GM19467 (cell line): ENCODE data around the gene BCCIP.

Experiments
- ATAC-seq: cut with Tn5 transposase; IDR thresholded peaks from one replicate; pipeline ENCODE4 v1.9.1; 2021; ENCODE audit warnings: mild to moderate bottlenecking, moderate library complexity; ENCODE audit not compliant: unreplicated experiment

The BCCIP gene

DNA sequence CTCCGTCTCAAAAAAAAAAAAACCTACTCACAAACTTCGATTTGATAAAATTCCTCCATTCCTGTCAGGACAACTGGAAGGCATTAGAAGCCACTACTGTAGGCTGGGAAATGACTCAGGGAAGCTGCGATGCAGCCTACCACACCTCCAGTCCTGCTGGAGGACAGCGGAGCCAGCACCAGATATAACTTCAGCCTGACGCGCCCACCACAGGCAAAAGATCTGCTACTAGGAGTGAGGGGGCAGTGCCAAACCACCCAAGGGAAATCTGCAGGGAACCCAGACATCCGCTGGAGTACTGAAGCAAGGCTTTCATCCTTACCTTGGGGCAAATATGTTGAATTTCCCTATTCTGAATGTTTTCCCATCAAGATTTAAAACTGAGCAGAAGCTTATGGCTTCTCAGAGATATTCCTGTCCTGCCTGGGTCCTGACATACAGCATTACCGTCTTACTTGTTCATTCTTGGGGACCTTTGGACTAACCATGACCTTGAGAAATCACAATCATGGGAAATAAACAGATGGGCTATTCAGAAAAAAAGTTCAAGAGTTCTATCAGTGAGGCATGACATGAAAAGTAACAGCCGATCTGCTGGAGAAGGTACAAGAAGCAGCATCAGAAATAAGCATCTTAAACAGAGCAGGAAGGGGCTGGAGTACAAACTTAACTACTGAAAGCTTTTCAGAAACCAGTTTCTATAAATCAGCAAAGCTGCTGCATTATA is 20.4 kb downstream of the BCCIP start:
- ATAC-seq = no peak

DNA sequence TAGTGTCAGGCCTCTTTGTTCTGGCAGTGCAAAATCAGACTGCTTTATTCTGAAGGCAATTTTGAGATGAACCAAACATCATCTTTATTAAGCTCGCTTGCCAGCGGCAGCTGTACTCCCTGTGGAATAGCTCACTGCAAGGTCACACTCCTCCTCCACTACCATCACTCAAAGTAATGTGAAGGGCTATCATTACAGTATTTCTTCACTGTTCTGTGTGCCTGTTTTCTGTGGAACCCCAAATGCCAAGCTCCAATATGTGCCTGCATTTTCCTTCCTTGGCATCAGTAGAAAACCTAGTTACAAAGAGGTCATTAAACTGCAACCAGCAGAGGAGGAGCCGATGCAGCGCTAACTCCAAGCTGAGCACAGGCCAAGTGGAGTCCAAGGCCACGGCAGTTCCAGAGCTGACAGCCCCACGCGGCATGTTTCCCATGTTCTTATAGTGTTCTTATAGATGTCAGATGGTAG is 21.4 kb downstream of the BCCIP start:
- ATAC-seq = no peak

DNA sequence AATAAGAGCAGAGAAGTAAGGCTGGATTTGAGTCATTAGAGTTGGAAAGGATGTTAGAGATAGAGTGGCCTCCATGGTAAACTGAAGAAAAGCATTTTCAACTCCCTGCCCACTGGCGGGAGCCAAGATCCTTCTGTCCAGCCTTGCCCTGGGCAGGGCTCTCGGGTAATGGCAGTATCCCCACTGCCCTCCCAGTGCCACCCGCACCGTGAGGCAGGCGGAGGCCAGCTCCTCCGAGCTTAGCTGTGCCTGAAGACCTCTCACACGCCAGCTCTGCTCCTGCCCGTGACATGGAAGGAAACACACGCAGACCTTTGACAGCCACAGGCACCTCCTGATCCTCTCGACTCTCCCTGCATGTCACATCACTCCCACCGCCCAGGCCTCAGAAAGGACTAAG is 22.3 kb downstream of the BCCIP start:
- no peak for ATAC-seq

DNA sequence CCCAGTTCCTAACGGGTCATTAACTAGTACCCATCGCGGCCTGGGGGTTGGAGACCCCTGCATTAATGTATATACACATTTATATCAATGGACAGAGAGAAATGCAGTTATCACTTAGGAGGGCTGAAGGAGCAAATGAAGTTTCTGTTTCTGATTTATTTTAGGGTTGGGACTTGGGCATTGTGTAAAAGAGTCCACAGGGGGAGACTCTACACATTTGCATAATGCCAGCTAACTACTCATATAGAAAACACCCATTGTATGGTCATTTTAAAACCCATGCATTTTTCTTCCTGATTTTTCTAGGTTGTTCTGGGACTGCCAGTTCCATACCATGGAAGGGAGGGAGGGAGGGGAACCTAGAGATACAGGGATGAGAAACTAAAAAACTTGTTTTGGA is 23.5 kb downstream of the BCCIP start:
- ATAC-seq = no peak

DNA sequence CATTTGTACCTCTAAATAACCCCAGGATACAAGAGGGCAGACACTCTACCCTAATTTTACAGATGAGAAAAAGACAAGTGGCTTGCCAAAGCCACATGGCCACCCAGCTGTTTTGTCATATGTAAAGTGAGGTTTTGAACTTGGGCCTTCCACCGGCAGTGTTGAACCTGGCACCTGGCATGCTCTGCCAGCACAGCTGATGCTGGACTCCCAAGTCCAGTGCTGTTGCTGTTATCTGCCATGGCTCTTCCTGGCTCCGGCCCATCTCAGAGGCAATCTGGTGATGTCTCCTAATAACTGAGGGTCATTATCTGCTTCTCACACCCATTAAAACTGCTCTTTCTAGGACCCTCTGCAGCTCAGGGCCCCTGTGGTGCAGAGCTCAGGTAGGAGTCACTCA is 25.0 kb downstream of the BCCIP start:
- ATAC-seq = no peak

DNA sequence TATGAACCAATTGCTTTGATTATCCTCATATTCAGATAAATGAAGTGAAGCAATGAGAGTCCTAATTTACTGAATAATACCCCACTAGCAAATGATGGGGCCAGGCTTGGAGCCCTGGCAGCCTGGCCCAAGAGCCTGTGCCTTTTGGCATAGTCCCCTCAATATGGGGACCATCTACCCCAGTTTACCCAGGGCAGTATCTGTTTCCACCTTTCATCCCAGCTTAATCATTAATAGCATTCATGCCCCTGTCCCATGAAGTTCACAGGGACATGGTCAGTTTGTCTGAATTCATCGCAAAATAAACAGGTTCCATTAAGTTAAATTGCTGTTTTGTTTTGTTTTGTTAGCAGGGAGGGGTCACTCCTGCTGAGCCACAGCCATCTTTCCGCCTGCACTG is 25.5 kb downstream of the BCCIP start:
- ATAC-seq = no peak

DNA sequence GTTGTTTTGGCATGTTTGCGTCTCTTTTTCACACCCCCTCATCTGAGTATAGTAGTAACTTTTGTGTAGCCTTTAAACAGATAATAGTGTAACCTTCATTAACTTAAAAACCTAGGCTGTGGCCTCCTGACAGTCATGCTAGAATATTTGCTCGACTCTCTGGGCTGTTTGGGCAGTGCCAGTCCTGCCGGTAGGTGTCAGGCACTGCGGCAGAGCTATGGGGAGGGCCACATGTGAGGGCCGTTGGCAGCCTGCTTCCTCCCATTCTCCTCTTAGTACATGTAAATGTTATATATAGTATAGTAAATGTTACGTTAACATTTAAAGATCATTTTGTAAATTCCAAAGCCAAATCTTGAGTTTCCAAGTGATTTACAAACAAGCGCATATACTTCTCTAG is 26.1 kb downstream of the BCCIP start:
- ATAC-seq = no peak

DNA sequence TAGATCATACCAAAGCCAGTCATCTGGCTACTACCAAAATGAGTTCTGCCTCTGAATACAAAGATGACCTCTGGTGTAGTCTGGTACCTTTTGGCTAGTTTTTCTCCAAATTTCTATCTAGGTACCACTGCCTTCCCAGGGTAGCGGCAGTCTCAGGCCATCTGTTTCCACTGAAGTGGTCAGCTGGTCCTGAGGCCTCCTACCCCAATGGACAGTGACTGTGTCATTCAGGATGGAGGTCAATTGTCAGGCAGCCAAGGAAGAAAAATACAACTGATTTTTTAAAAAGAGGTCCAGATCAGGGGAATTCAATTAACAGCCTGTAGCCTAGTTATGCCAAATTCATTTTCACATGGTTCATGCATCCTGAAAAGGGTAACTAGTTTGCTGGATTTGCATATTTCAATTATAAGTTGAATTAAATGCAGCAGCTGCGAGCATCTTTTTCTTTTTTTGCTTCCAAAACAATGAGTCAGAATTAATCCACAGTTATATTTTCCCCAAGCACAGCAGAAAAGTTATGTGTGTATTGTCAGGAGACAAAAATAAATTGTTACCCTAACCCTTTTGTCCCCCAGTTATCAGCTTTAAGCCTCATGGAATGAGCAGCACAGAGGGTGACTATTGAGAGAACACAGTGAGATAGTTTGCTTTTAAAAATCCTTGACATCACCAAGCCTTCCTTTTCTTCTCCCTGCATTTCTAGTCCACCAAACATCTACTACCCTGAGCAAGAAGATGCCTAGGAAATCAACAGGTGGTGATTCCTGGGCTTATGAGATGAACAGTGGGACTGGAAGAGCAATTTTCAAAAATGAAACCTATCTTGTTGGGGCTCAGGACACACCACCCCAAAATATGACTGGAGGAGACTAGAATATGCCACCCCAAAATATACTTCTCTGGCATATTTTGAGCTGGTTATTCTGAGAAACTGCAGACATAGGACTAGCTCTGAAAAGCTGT is 27.7 kb downstream of the BCCIP start:
- ATAC-seq = no peak

DNA sequence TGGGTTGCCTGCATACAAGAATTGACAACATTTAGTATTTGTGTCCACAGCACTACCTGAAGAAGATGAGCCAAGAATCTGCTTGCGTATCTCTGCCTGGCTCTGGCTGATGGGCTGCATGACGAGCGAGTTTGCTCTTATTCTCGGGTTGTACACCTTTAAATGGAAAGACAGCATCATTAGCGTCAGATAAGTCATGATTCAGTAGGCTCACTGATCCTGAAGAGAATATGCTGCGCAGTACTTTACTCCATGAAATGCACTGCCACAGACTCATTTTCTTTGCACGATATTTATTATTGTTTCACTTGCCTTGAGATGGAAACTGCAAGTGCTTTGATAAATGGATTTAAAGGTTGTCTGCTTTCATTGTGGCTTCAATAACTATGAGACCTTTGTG is 29.1 kb downstream of the BCCIP start:
- ATAC-seq = no peak

DNA sequence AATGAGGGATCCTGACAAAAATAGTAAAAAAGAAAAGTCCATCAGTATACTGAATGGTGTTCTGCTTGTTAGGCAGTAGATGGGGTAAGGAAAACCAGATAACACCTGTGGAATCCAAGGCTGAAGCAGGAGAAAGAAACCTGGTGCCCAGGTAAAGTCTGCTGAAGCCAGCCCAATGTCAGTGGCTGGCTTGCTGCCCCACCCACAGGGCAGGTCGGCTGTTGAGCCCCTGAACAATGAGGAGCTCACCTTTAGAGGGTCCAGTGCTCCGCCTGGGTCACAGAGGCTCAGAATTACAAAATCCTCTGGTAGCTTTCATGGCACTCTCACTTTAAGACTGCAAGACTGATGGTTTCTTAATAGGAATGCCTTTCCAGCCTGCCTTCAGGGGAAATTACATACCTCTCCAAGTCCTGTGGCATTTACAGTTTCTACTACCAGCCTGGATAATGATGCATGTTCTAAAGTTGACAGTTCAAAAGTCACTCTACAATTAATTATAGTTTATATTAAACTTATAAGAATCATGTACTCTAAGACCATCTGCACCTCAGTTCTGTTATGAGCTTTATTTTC is 33.9 kb downstream of the BCCIP start:
- ATAC-seq = no peak

DNA sequence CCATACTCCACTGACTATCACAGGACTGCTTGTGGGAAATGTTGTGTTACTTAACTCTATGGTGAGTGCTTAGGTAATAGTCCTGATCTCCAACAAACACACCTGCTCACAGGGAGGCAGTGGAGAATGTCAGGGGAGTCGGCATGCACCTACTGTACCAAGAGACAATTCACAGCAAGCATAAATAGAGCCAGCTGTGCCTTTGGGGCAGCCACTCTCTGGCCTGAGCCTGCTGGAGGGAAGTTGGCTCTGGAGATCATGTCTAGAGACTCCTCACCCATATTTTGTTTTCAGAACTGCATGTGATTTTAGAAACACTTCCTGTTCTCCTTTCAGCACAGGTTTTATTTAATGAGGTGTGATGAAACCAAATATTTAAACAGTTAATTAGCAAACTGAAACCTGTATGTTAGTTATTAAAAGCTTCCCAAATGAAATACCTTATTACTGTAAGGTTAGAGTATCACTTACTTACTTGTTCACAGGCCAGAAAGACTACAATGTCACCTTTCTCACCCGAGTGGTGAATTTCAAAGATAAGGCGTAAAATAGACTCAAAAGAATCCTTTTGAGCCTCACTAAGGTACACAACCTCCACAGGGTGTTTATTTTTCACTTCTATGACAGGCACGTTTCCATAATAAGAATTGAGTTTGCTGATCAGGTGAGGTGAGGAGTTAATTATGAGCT is 35.9 kb downstream of the BCCIP start:
- no peak for ATAC-seq

DNA sequence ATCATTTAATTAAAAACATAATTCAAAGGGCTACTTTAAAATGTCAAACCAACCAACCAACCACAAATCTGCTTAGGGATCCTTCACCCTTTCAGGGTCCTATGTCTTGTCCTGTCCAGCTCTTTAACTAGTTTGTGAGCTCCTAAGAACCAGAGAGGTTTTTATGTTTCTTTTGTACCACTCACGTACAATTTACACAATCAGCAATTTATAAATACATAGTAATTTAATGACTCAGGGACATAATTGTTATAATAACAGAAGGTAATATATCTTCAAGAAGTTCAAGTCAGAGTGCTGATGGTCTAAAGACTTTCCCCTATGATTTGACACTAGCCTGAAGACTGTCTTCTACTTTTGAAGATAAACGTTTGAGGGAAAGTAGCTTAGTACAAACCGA is 41.8 kb downstream of the BCCIP start:
- ATAC-seq = no peak

DNA sequence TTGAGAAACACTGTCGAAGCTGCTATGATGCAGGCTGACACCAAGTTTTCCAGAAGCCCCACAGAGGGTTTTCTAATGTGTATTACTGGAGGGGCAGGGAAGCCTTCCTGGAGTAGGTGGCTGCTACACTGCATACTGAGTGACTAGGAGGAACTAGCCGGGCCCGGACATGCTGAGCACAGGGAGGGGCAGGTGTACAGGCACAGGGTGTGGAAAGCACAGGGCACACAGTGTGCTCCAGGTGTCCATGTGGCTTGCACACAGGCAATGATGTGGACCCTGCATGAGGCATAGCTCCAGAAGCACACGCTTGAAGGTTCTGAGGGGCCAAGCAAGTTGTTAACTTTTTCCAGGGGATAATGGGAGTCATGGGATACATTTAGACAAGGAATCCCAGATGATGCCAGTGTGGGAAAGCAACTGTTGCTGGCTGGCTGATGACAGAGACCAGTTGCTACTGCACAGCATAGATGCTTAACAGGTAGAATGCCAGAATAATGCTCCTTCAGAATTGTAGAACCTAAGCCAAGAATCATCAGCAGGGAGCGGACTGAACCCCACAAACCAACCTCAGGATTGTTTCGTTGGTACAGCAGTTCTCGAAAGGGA is 43.2 kb downstream of the BCCIP start:
- no peak for ATAC-seq

DNA sequence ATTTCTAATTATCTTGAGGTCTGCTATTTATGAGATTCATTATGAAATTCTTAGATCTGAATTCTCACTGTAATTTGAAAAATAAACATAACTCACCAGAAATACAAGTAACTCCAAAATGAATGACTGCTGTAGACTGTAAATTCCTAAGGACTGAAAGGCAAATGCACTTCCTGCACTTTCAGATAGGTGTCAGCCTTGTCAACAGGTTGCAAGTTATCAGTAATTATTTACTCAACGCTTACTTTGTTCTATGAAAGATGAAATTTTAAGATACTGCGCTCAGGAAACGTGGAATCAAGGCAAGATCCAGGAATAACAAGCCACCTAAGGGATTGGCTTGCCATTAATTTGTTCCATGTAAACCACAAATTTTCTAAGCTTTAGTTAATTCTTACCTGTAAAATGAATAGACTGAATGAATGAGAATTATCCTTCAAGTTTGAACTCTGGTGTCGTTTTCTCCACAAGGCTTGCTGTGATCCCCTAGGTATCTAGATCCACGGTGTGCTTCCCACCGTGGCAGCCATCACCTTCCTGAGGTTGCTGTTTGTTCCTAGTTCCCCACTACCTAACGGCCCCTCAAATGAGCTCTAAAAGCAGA is 45.1 kb downstream of the BCCIP start:
- ATAC-seq = no peak

DNA sequence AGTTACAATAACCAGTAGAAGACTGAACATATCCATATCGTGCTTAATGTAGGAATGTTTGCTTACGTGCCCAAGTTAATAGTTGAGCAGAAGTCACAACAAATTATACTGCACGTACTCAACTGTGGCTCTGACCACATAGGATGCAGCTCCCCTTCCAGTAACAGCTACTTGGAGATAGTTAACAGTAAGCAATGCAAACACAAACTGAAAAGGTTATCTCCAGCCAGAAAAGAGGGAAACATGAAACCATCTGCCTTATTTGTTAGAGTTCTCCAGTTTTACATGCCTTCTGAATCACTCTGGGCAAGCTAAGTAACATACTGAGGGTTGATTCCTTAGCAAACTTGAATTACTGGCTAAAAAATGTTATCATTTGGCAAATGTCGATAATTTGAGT is 48.0 kb downstream of the BCCIP start:
- no peak for ATAC-seq

DNA sequence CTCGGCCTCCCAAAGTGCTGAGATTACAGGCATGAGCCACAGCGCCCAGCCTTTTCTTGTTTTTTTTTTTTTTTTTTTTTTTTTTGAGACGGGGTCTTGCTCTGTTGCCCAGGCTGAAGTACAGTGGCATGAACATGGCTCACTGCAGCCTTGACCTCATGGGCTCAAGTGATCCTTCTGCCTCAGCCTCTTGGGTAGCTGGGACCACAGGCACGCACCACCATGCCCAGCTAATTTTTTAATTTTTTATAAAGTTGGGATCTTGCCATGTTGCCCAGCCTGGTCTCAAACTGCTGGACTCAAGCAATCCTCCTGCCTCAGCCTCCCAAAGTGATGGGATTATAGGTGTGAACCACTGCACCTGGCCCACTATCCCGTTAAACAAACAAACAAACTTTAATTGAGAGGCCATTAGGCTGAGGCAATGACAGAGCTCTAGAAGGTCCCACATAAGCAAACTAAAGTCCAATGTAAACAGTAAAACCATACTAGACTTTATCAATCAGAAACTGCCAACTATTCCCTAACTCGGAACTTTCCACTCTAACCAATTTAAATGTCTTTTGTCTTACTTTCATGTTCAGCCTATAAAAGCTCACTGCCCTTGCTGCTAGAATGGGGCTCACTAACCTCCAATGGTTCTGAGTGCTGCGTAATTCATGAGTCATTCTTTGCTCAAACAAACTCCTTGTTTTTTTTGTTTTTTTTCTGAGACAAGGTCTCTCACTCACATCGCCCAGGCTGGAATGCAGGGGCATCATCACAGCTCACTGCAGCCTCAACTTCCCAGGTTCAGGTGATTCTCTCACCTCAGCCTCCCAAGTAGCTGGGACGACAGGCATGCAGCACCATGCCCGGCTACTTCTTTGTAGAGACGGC is 55.9 kb downstream of the BCCIP start:
- ATAC-seq = no peak

DNA sequence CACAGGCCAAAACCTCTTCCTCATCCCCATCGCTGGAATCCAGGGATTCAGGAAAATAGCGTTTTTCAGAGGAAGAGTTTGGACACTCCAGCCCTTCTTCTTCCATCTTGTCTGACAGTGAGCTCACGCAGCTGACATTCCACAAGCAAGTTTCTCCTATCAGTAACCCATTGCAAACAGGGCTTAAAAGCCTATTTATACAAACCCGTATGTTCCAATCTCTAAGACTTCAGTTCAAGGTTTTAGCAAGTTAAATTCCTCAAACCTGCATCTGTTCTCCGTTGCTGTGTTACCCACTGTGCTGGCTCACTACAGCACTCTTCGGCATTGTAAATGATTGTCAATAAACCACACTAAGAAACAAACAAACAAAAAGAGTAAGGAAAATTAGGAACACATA is 57.4 kb downstream of the BCCIP start:
- ATAC-seq = no peak

DNA sequence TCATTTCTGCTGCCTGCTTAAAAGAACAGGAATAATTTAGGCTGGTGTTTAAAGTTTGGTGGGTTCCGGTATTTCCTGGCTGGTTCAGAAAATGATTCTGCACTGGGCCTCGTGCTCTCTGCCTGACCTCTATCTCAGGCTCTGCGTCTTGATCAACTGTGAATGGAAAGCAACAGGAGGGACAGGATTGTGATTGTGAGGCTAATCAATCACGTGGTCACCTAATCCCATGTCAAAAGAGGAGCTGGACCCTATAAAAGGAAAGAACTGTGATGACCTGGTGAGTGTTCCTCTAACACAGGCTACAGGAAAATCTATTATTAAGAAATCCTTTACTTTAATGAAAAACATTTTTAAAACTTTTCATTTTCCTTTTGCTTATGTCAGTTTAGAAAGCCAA is 57.8 kb downstream of the BCCIP start, which contains the start of gene DHX32:
DHX32 (minus strand) TSS at position 101 of the 400 bp plus-strand sequence. CDS start 468 bp downstream, outside the sequence.
- no peak for ATAC-seq

DNA sequence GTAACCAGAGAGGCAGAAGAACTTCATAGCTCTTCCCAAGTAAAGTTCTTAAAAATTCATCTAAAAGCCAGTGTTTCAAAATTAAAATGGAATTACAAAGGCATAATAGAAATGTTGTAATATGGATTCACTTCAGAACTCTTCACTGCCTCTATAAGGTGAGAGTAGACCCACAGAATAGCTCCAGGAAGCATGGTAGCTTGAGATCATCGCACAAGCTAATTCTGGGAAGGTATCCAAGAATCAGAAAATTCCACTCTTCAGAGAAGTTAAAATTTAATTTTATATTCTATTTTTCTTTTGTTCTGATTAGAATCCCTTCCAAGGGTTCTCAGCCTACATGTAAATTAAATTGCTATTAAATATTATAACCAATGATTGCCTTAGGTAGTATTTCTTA is 59.2 kb downstream of the BCCIP start:
- ATAC-seq = no peak
